ENCODE measurements around the gene FOXQ1. TPM values are rescaled to one million over a fixed set of nuclear protein-coding genes. Genes with fewer than 3 reads are reported as not detected.

FOXQ1 gene
- total and polyA plus RNA-seq, 4 donors, result 0.28 to 1.1 TPM; not detected in 2

- TF ChIP-seq EGR1 (IDR thresholded peaks at IDR 0.05; ENCODE audit: low read depth in 2 of 2), result no peak
- no peak for TF ChIP-seq MAX (IDR thresholded peaks at IDR 0.05)
- no peak for TF ChIP-seq GABPA (IDR thresholded peaks at IDR 0.05 in 1 of 2, conservative IDR thresholded peaks at IDR 0.05 in 1 of 2)
- no peak for TF ChIP-seq FOXA1 (IDR thresholded peaks at IDR 0.05)
- Histone ChIP-seq H3K9me3 (ENCODE audit: control insufficient read depth in 4 of 4, low read length in 3 of 4) (no peaks in the 10 kb centered on the region), H3K4me3 (ENCODE audit: low read depth in 1 of 3, low read length in 3 of 3) (no peak overlapping the region), H3K36me3 (ENCODE audit: control insufficient read depth in 4 of 4, insufficient read depth in 3 of 4, low read depth in 1 of 4, low read length in 3 of 4) (no peaks in the 10 kb centered on the region), H3K9ac (ENCODE audit: low read depth in 1 of 2, low read length in 2 of 2) (no peak overlapping the region), H3K27ac (ENCODE audit: low read depth in 1 of 2, low read length in 2 of 2) (peak overlapping the region; percentile 0 to 76), H3K4me1 (ENCODE audit: control insufficient read depth in 4 of 4, insufficient read depth in 4 of 4, low read length in 3 of 4) (peaks cover 2 to 18% (median 13%) of the 10 kb centered on the region in 4 donors), H3K27me3 (ENCODE audit: control insufficient read depth in 4 of 4, insufficient read depth in 4 of 4, low read length in 3 of 4) (no peaks in the 10 kb centered on the region)
- WGBS, result 79% methylated on average over 3 of the region's 3 CpGs
- DNase-seq (ENCODE audit: low spot score), result no peak
Measured at GRCh38 chr6:1322156-1322555, 10.3 kb downstream of the FOXQ1 start.

- peak; percentile 85 for TF ChIP-seq SP1 (IDR thresholded peaks at IDR 0.05)
- peak; percentile 74 for TF ChIP-seq ATF3 (IDR thresholded peaks at IDR 0.05)
- TF ChIP-seq JUND (IDR thresholded peaks at IDR 0.05), result peak; percentile 60 to 86
- peak; percentile 62 for TF ChIP-seq MAX (IDR thresholded peaks at IDR 0.05)
- peak; percentile 87 to 91 for TF ChIP-seq HNF4A (conservative IDR thresholded peaks at IDR 0.05)
- TF ChIP-seq TAF1 (conservative IDR thresholded peaks at IDR 0.05), result no peak
- TF ChIP-seq FOXA2 (IDR thresholded peaks at IDR 0.05), result peak; percentile 94
- TF ChIP-seq EGR1 (IDR thresholded peaks at IDR 0.05; ENCODE audit: low read depth in 2 of 2), result peak in 1 of 2 donors; percentile 31
- TF ChIP-seq HNF4G (IDR thresholded peaks at IDR 0.05), result peak; percentile 29
- TF ChIP-seq GABPA (IDR thresholded peaks at IDR 0.05 in 1 of 2, conservative IDR thresholded peaks at IDR 0.05 in 1 of 2), result no peak
- TF ChIP-seq REST (IDR thresholded peaks at IDR 0.05), result peak; percentile 53
- peak; percentile 93 for TF ChIP-seq FOXA1 (IDR thresholded peaks at IDR 0.05)
- peak; percentile 86 for TF ChIP-seq ZBTB33 (IDR thresholded peaks at IDR 0.05)
- peak; percentile 82 to 96 for TF ChIP-seq RXRA (IDR thresholded peaks at IDR 0.05)
- TF ChIP-seq NR2F2 (IDR thresholded peaks at IDR 0.05), result no peak
- peak; percentile 86 for TF ChIP-seq YY1 (IDR thresholded peaks at IDR 0.05)
- TF ChIP-seq CTCF (IDR thresholded peaks at IDR 0.05; ENCODE audit: low read depth, low read length, missing input control), result no peak
- peak; percentile 46 to 60 for TF ChIP-seq RAD21 (IDR thresholded peaks at IDR 0.05)
- Histone ChIP-seq H3K9ac (ENCODE audit: low read depth in 1 of 2, low read length in 2 of 2) (no peak overlapping the region), H3K27me3 (ENCODE audit: control insufficient read depth in 4 of 4, insufficient read depth in 4 of 4, low read length in 3 of 4) (no peaks in the 10 kb centered on the region), H3K9me3 (ENCODE audit: control insufficient read depth in 4 of 4, low read length in 3 of 4) (no peaks in the 10 kb centered on the region), H3K27ac (ENCODE audit: low read depth in 1 of 2, low read length in 2 of 2) (peak overlapping the region; percentile 0 to 76), H3K36me3 (ENCODE audit: control insufficient read depth in 4 of 4, insufficient read depth in 3 of 4, low read depth in 1 of 4, low read length in 3 of 4) (no peaks in the 10 kb centered on the region), H3K4me3 (ENCODE audit: low read depth in 1 of 3, low read length in 3 of 3) (no peak overlapping the region), H3K4me1 (ENCODE audit: control insufficient read depth in 4 of 4, insufficient read depth in 4 of 4, low read length in 3 of 4) (peaks cover 2 to 18% (median 13%) of the 10 kb centered on the region in 4 donors)
- 41% methylated on average over 5 of the region's 5 CpGs for WGBS
- DNase-seq (ENCODE audit: low spot score), result no peak
Measured at GRCh38 chr6:1322696-1323219, 10.9 kb downstream of the FOXQ1 start.
